K562 (cell line): ENCODE data around the gene EN2. TPM values are rescaled to one million over a fixed set of nuclear protein-coding genes. Genes with fewer than 3 reads are reported as not detected.

Experiments used
- ATAC-seq: fragments of 200-7000 bp; cut with Tn5 transposase; 3 replicates; pipeline ENCODE4 v1.9.1; 2020; ENCODE audit warnings: moderate library complexity
- BruUV-seq: library from RNA; stranded (reverse); fragments of 400-500 nt; replicated peaks from 2 replicates; lab custom pipeline; 2021; lab: Mats Ljungman, UMichigan
- CTCF ChIA-PET: fragments of 300-600 bp; formaldehyde crosslinking; extraction: SDS; loops from one replicate; lab custom pipeline; 2021; ENCODE audit warnings: low intra/inter-chr PET ratio; lab: Yijun Ruan, JAX
- POLR2A ChIA-PET: fragments of 300-600, 350-650 bp; sonication (Branson Sonifier 250); formaldehyde crosslinking; extraction: SDS; loops from one replicate; lab custom pipeline; 2021; ENCODE audit warnings: antibody characterized with exemption, inconsistent platforms; lab: Yijun Ruan, JAX
- DNase-seq, 4 experiments: peaks; one replicate each; pipeline versions ENCODE4 v3.0.0 to v3.0.0-alpha.2; 2011 to 2018; ENCODE audit warnings: low spot score in 3 of 4, mixed read lengths in 3 of 4; ENCODE audit errors: extremely low read depth in 1 of 4
- FAIRE-seq: peaks from 2 replicates; lab custom pipeline; 2011; peaks lifted over from hg19 to GRCh38; lab: Jason Lieb, UNC
- H2AFZ ChIP-seq: 2 replicates; pipeline ENCODE4 v1.6.0; 2011; ENCODE audit warnings: low read depth, low read length, control low read depth, inconsistent platforms
- H3K27ac ChIP-seq: fragments of 200-600 bp; 3 replicates; pipeline ENCODE4 v1.8.0; 2011; ENCODE audit warnings: low read depth, mild to moderate bottlenecking, control low read depth, inconsistent platforms, low read length, moderate library complexity, mixed read lengths; ENCODE audit errors: extremely low read depth
- H3K27me3 ChIP-seq, 2 experiments: fragments of 300-600 bp in 1 of 2; 2 replicates in 1 of 2; 3 replicates in 1 of 2; pipeline versions ENCODE4 v1.6.0 to v1.8.0; 2011; ENCODE audit warnings: inconsistent platforms in 2 of 2, low read length in 2 of 2, mild to moderate bottlenecking in 1 of 2, mixed read lengths in 1 of 2, moderate library complexity in 1 of 2; ENCODE audit not compliant: control insufficient read depth in 2 of 2, insufficient read depth in 2 of 2
- H3K36me3 ChIP-seq: fragments of 300-600 bp; 3 replicates; pipeline ENCODE4 v1.8.0; 2011; ENCODE audit warnings: mild to moderate bottlenecking, low read length, inconsistent platforms; ENCODE audit not compliant: control insufficient read depth, insufficient read depth
- H3K4me1 ChIP-seq, 2 experiments: fragments of 200-600 bp in 1 of 2; replicated peaks in 1 of 2; 2 replicates in 1 of 2; 3 replicates in 1 of 2; pipeline versions ENCODE4 v1.5.1 to v1.8.0; 2011; ENCODE audit warnings: inconsistent platforms in 2 of 2, low read length in 2 of 2, mild to moderate bottlenecking in 1 of 2, mixed read lengths in 1 of 2, moderate library complexity in 1 of 2; ENCODE audit not compliant: control insufficient read depth in 2 of 2, insufficient read depth in 2 of 2
- H3K4me2 ChIP-seq: 2 replicates; pipeline ENCODE4 v1.6.1; 2011; ENCODE audit warnings: low read length, control low read depth, inconsistent platforms, mixed read lengths; ENCODE audit not compliant: insufficient read depth
- H3K4me3 ChIP-seq: fragments of 200-600 bp; sonication (generic), shearing (Covaris generic); 2 replicates; pipeline ENCODE4 v1.5.1; 2016; ENCODE audit warnings: control low read depth, inconsistent platforms
- H3K79me2 ChIP-seq: fragments of 200-600 bp; 3 replicates; pipeline ENCODE4 v1.8.0; 2011; ENCODE audit warnings: low read length, inconsistent platforms; ENCODE audit not compliant: control insufficient read depth, insufficient read depth
- H3K9ac ChIP-seq, 2 experiments: 2 replicates each; pipeline versions ENCODE4 v1.6.0 to v1.6.1; 2011; ENCODE audit warnings: low read depth in 2 of 2, low read length in 2 of 2, control low read depth in 1 of 2, inconsistent platforms in 1 of 2, mild to moderate bottlenecking in 1 of 2, mixed read lengths in 1 of 2; ENCODE audit not compliant: insufficient read depth in 1 of 2
- H3K9me1 ChIP-seq: one replicate; pipeline ENCODE4 v1.6.0; 2011; ENCODE audit warnings: inconsistent platforms, mild to moderate bottlenecking, low read length, moderate library complexity; ENCODE audit not compliant: control insufficient read depth, insufficient read depth
- H3K9me3 ChIP-seq: replicated peaks from 2 replicates; pipeline ENCODE4 v1.5.1; 2011; ENCODE audit warnings: low read depth, low read length, inconsistent platforms; ENCODE audit not compliant: control insufficient read depth, insufficient read depth
- H4K20me1 ChIP-seq: replicated peaks from 2 replicates; pipeline ENCODE4 v1.6.1; 2011; ENCODE audit warnings: low read length, inconsistent platforms, mixed read lengths; ENCODE audit not compliant: control insufficient read depth, insufficient read depth
- EP300 ChIP-seq: IDR thresholded peaks from 2 replicates; pipeline ENCODE4 v1.6.1; 2012; ENCODE audit warnings: low read length, improper control_type of control experiment
- ETV5 ChIP-seq: sonication (generic); formaldehyde crosslinking; IDR thresholded peaks from 2 replicates; pipeline ENCODE4 v1.4.0; 2020; ENCODE audit warnings: low read depth, mild to moderate bottlenecking, missing genetic modification reagents
- POLR2H ChIP-seq: IDR thresholded peaks from 2 replicates; pipeline ENCODE4 v1.6.1; 2016; ENCODE audit warnings: missing genetic modification characterization, low read depth, mild to moderate bottlenecking, control low read depth, missing compliant biosample characterization, moderate library complexity
- ZNF263 ChIP-seq: sonication (generic); formaldehyde crosslinking; IDR thresholded peaks from 2 replicates; pipeline ENCODE4 v1.8.0; 2022; ENCODE audit warnings: mild to moderate bottlenecking, missing genetic modification reagents, borderline replicate concordance
- ZNF3 ChIP-seq: fragments of 250-450 bp; sonication (Bioruptor Pico); IDR thresholded peaks from 2 replicates; pipeline ENCODE4 v1.5.0; 2021; ENCODE audit warnings: mild to moderate bottlenecking, moderate library complexity
- ZNF699 ChIP-seq: fragments of 250-450 bp; sonication (Bioruptor Pico); IDR thresholded peaks from 2 replicates; pipeline ENCODE4 v1.8.0; 2021; ENCODE audit warnings: mild to moderate bottlenecking, moderate library complexity; ENCODE audit not compliant: insufficient replicate concordance
- WGBS: fragments of 100-300 bp; shearing (Covaris generic); methylation state at CpG from one replicate; pipeline ENCODE4 v1.1.6; 2016; ENCODE audit warnings: low coverage, mixed read lengths; ENCODE audit not compliant: insufficient coverage; ENCODE audit errors: missing lambda C conversion rate; 5-methylcytosine and 5-hydroxymethylcytosine counted together
- in situ Hi-C: fragments of 300-500 bp; cut with MboI; formaldehyde crosslinking; loops from 4 replicates; pipeline ENCODE4 v1.15.0; 2018; ENCODE audit warnings: inconsistent platforms, mixed read lengths
- intact Hi-C: fragments of 100-400 bp; cut with micrococcal nuclease; formaldehyde crosslinking; loops from 2 replicates; pipeline ENCODE4 v1.14.2; 2022
- polyA plus RNA-seq, 8 experiments: library from polyadenylated mRNA; depleted of rRNA in 4 of 8; stranded (reverse) in 5 of 8; unstranded in 3 of 8; fragments of >200 nt; fragmentation: Nextera tagmentation in 2 of 8; fragmentation: Illumina TruSeq in 1 of 8; extraction: Ambion mirVana in 2 of 8; extraction: Trizol in 1 of 8; gene quantifications; 2 replicates each; pipeline versions ENCODE4 v1.2.1 to v1.2.3, GENCODE V29; 2011 to 2014; ENCODE audit warnings: inconsistent platforms in 1 of 8, missing spikeins in 1 of 8
- total RNA-seq, 7 experiments: library from RNA; depleted of rRNA in 6 of 7; stranded (reverse); fragments of >200 nt in 6 of 7; fragmentation: Illumina TruSeq in 2 of 7; extraction: Trizol in 2 of 7; gene quantifications; 2 replicates each; pipeline versions ENCODE4 v1.2.1 to v1.2.3, GENCODE V29; 2011 to 2021; ENCODE audit warnings: low replicate concordance in 1 of 7
- TF ChIP-seq, protein P1 (sequence below): fragments of 450-650 bp; IDR thresholded peaks from 2 replicates; pipeline ENCODE4 v1.6.1; 2016; ENCODE audit warnings: antibody characterized with exemption
- TF ChIP-seq, protein P2 (sequence below): fragments of 450-650 bp; formaldehyde crosslinking; IDR thresholded peaks from 2 replicates; pipeline ENCODE4 v1.4.0; 2020; ENCODE audit warnings: mild to moderate bottlenecking, mixed read lengths

Gene EN2
- total and polyA plus RNA-seq, 9 of the 15 experiments (the other 6 are each of a cell fraction or from before 2014, with no cell fraction given): 0.04 TPM; not detected in 7

GRCh38 chr7:155490697-155491628, 33.0 kb downstream of the EN2 start:
- in situ Hi-C loops: no loop called here
- H3K4me3 ChIP-seq: no peak overlapping the region
- peaks cover 13% of the 10 kb centered on the region; the same call in 1 of the 2 replicates for H4K20me1 ChIP-seq
- H3K27me3 ChIP-seq: peaks cover 85 to 91% of the 10 kb centered on the region in 2 experiments
- BruUV-seq: no TSS peak
- H3K27ac ChIP-seq: no peak overlapping the region
- no peaks in the 10 kb centered on the region for H3K9me3 ChIP-seq
- FAIRE-seq: no peak
- H3K79me2 ChIP-seq: no peaks in the 10 kb centered on the region
- H2AFZ ChIP-seq: no peak overlapping the region
- no peak for ATAC-seq
- CTCF ChIA-PET: no interaction called here
- POLR2A ChIA-PET: interaction anchor here (0.6 to 1.2 kb wide), 4 partner anchors 10 to 89 kb away, joined by 3 to 4 read pairs (median 3); no protein-coding TSS in a partner anchor
- DNase-seq: no peak
- intact Hi-C loops: no loop called here
- H3K36me3 ChIP-seq: no peaks in the 10 kb centered on the region
- no peak overlapping the region for H3K4me2 ChIP-seq
- WGBS: 7% methylated on average over 47 of the region's 47 CpGs
- no peak overlapping the region for H3K9ac ChIP-seq
- TF ChIP-seq ETV5 (CRISPR knock-in tag): no peak
- peaks cover 0 to 16% of the 10 kb centered on the region in 2 experiments; a peak in 1 of 5 replicates for H3K4me1 ChIP-seq
- no peaks in the 10 kb centered on the region for H3K9me1 ChIP-seq

GRCh38 chr7:155491812-155492211, 33.9 kb downstream of the EN2 start:
- no TSS peak for BruUV-seq
- peaks cover 0 to 16% of the 10 kb centered on the region in 2 experiments; a peak in 1 of 5 replicates for H3K4me1 ChIP-seq
- in situ Hi-C loops: no loop called here
- no peak overlapping the region for H3K4me3 ChIP-seq
- H3K27ac ChIP-seq: no peak overlapping the region
- POLR2A ChIA-PET: interaction anchor here (0.6 to 1.2 kb wide), 2 partner anchors 11 to 65 kb away, joined by 3 to 4 read pairs; no protein-coding TSS in a partner anchor
- H3K36me3 ChIP-seq: no peaks in the 10 kb centered on the region
- peaks cover 88 to 92% of the 10 kb centered on the region in 2 experiments for H3K27me3 ChIP-seq
- ATAC-seq (no peak), FAIRE-seq (no peak), DNase-seq (no peak)
- 7% methylated on average over 10 of the region's 11 CpGs for WGBS
- H3K9ac ChIP-seq: no peak overlapping the region
- H2AFZ ChIP-seq: no peak overlapping the region
- H3K79me2 ChIP-seq: no peaks in the 10 kb centered on the region
- TF ChIP-seq, protein P1, sequence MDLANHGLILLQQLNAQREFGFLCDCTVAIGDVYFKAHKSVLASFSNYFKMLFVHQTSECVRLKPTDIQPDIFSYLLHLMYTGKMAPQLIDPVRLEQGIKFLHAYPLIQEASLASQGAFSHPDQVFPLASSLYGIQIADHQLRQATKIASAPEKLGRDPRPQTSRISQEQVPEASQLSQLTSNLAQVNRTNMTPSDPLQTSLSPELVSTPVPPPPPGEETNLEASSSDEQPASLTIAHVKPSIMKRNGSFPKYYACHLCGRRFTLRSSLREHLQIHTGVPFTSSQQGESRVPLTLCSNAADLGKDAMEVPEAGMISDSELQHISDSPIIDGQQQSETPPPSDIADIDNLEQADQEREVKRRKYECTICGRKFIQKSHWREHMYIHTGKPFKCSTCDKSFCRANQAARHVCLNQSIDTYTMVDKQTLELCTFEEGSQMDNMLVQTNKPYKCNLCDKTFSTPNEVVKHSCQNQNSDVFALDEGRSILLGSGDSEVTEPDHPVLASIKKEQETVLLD: no peak
- TF ChIP-seq ZNF263 (CRISPR knock-in tag): no peak
- TF ChIP-seq, protein P2, sequence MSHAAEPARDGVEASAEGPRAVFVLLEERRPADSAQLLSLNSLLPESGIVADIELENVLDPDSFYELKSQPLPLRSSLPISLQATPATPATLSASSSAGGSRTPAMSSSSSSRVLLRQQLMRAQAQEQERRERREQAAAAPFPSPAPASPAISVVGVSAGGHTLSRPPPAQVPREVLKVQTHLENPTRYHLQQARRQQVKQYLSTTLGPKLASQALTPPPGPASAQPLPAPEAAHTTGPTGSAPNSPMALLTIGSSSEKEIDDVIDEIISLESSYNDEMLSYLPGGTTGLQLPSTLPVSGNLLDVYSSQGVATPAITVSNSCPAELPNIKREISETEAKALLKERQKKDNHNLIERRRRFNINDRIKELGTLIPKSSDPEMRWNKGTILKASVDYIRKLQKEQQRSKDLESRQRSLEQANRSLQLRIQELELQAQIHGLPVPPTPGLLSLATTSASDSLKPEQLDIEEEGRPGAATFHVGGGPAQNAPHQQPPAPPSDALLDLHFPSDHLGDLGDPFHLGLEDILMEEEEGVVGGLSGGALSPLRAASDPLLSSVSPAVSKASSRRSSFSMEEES (CRISPR knock-in tag): no peak
- no peak for TF ChIP-seq ZNF3 (CRISPR knock-in tag)
- no peak for TF ChIP-seq EP300
- no peak for TF ChIP-seq POLR2H (tag)
- no peak for TF ChIP-seq ZNF699 (CRISPR knock-in tag)
- CTCF ChIA-PET: no interaction called here
- no peak overlapping the region for H3K4me2 ChIP-seq
- peaks cover 13% of the 10 kb centered on the region; the same call in 1 of the 2 replicates for H4K20me1 ChIP-seq
- H3K9me1 ChIP-seq: no peaks in the 10 kb centered on the region
- intact Hi-C loops: no loop called here
- H3K9me3 ChIP-seq: no peaks in the 10 kb centered on the region
